Esophagus mucosa (tissue), 1 donor: ENCODE measurements around the gene PPP1R2. TPM values are rescaled to one million over a fixed set of nuclear protein-coding genes. Genes with fewer than 3 reads are reported as not detected.

Experiments used
- total RNA-seq: library from RNA; stranded (reverse); gene quantifications from one replicate; pipeline ENCODE4 v1.2.4, GENCODE V29; 2023
- donor health status: DM: yes; HTN: yes; CAD: no.

The PPP1R2 gene
- total RNA-seq, 1 donor from 2014 or later, result 35.7 TPM

Other genes with a start within 250 kb of the PPP1R2 start
- gene ACAP2, start 100.3 kb downstream of the PPP1R2 start, total RNA-seq, result 43.4 TPM
- 3.5 TPM for gene APOD, start 40.6 kb upstream of the PPP1R2 start, total RNA-seq
- 34.9 TPM for gene MUC20, start 177.7 kb upstream of the PPP1R2 start, total RNA-seq